ENCODE results near the gene USP31.

USP31 gene

GRCh38 chr16:23110257-23110899 lies 38.9 kb downstream of the USP31 start:
- no peaks in the 10 kb centered on the region for H3K36me3 ChIP-seq (replicated peaks)
- H3K27ac ChIP-seq = no peak overlapping the region
- no peak for DNase-seq
- no peak for TF ChIP-seq CTCF (IDR thresholded peaks at IDR 0.05; ENCODE audit: low read depth, low read length, missing control alignments)
- no peak overlapping the region for H3K4me3 ChIP-seq (ENCODE audit: low read depth, low read length)
- no peaks in the 10 kb centered on the region for H3K27me3 ChIP-seq (replicated peaks)
- in situ Hi-C loops (cut with HindIII; ENCODE audit: low pct_ligation_motif_present, low sequenced_read_pairs) = no loop called here

- DNase-seq = no peak
- Histone ChIP-seq H3K27me3 (replicated peaks) (no peaks in the 10 kb centered on the region), H3K36me3 (replicated peaks) (no peaks in the 10 kb centered on the region), H3K27ac (no peak overlapping the region), H3K4me3 (ENCODE audit: low read depth, low read length) (no peak overlapping the region)
- TF ChIP-seq CTCF (IDR thresholded peaks at IDR 0.05; ENCODE audit: low read depth, low read length, missing control alignments) = no peak
- in situ Hi-C loops (cut with HindIII; ENCODE audit: low pct_ligation_motif_present, low sequenced_read_pairs) = no loop called here
Measured at GRCh38 chr16:23107936-23108335, 41.3 kb downstream of the USP31 start.

- no peak overlapping the region for H3K27ac ChIP-seq
- TF ChIP-seq CTCF (IDR thresholded peaks at IDR 0.05; ENCODE audit: low read depth, low read length, missing control alignments) = no peak
- no peak for DNase-seq
- no peaks in the 10 kb centered on the region for H3K36me3 ChIP-seq (replicated peaks)
- H3K4me3 ChIP-seq (ENCODE audit: low read depth, low read length) = no peak overlapping the region
- no peaks in the 10 kb centered on the region for H3K27me3 ChIP-seq (replicated peaks)
- in situ Hi-C loops (cut with HindIII; ENCODE audit: low pct_ligation_motif_present, low sequenced_read_pairs) = no loop called here
Measured at GRCh38 chr16:23107117-23107516, 42.1 kb downstream of the USP31 start.

GRCh38 chr16:23105309-23105708 lies 43.9 kb downstream of the USP31 start:
- no peak for DNase-seq
- TF ChIP-seq CTCF (IDR thresholded peaks at IDR 0.05; ENCODE audit: low read depth, low read length, missing control alignments) = no peak
- no peaks in the 10 kb centered on the region for H3K27me3 ChIP-seq (replicated peaks)
- no peak overlapping the region for H3K27ac ChIP-seq
- no peak overlapping the region for H3K4me3 ChIP-seq (ENCODE audit: low read depth, low read length)
- in situ Hi-C loops (cut with HindIII; ENCODE audit: low pct_ligation_motif_present, low sequenced_read_pairs) = no loop called here
- H3K36me3 ChIP-seq (replicated peaks) = no peaks in the 10 kb centered on the region

GRCh38 chr16:23104032-23104955 lies 45.0 kb downstream of the USP31 start:
- no peaks in the 10 kb centered on the region for H3K36me3 ChIP-seq (replicated peaks)

More at GRCh38 chr16:23104032-23104955, 45.0 kb downstream of the USP31 start:
- H3K27ac ChIP-seq = no peak overlapping the region
- in situ Hi-C loops (cut with HindIII; ENCODE audit: low pct_ligation_motif_present, low sequenced_read_pairs) = no loop called here
- TF ChIP-seq CTCF (IDR thresholded peaks at IDR 0.05; ENCODE audit: low read depth, low read length, missing control alignments) = no peak
- H3K27me3 ChIP-seq (replicated peaks) = no peaks in the 10 kb centered on the region
- no peak for DNase-seq
- no peak overlapping the region for H3K4me3 ChIP-seq (ENCODE audit: low read depth, low read length)

Measured in brain microvascular endothelial cell (primary cell).